PC-3 (cell line): ENCODE measurements around the gene CPSF4.

ENCODE experiments used
- EZH2 ChIP-seq: fragments of 300-600 bp; sonication (generic); IDR thresholded peaks from one replicate; pipeline ENCODE4 v1.6.1; 2017; ENCODE audit warnings: antibody characterized with exemption, mild to moderate bottlenecking, low read length; ENCODE audit not compliant: unreplicated experiment
- TF ChIP-seq, protein P1 (sequence below): fragments of 300-600 bp; sonication (generic); conservative IDR thresholded peaks from 2 replicates; pipeline ENCODE4 v1.5.1; 2017; ENCODE audit warnings: antibody characterized with exemption, low read depth, mild to moderate bottlenecking, low read length

DNA sequence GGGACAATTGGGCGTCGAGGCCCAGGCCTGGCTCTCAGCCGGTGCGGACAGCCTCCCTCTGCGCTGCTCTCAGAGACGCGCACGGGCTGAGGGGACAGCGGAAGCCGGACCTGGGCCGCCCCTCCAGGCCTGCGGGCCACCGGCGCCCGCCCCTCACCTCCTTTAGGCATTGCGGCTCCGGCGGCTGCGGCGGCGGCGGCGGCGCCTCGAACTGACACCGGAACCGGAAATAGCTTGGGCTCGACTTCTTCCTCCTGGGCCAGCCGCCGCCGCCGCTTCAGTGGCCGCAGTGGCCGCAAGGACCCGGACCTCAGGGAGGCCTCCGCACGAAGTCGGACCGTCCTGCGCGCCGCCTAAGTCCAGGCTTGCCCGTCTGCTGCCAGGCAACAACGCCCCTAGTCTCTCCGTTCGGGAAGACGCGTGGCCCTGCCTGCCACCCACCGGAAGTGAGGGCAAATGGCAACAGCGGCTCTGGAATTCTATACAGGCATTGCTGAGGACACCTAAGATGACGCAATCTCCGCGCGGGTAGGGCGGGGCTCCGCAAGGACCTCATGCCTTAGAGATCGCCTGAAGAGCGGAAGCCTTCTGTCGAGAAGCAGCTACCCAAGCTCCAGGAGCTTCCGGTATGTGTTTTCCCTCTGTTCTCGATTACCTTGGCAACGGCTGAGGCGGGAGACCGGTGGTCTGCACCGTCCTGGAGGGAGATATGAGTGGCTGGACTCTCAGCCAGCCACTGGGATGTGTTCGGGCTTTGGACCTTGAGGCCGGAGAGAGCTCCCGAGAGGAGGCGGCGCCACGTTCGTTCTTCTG, 30.2 kb upstream of the CPSF4 start, which contains the start of the genes BUD31 and PDAP1:
- TF ChIP-seq, protein P1, sequence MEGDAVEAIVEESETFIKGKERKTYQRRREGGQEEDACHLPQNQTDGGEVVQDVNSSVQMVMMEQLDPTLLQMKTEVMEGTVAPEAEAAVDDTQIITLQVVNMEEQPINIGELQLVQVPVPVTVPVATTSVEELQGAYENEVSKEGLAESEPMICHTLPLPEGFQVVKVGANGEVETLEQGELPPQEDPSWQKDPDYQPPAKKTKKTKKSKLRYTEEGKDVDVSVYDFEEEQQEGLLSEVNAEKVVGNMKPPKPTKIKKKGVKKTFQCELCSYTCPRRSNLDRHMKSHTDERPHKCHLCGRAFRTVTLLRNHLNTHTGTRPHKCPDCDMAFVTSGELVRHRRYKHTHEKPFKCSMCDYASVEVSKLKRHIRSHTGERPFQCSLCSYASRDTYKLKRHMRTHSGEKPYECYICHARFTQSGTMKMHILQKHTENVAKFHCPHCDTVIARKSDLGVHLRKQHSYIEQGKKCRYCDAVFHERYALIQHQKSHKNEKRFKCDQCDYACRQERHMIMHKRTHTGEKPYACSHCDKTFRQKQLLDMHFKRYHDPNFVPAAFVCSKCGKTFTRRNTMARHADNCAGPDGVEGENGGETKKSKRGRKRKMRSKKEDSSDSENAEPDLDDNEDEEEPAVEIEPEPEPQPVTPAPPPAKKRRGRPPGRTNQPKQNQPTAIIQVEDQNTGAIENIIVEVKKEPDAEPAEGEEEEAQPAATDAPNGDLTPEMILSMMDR, result no peak
- TF ChIP-seq EZH2, result no peak
